Hypothalamus (tissue), 51 donors: ENCODE results near the gene KHDC1.
"Not testable (repeated sequence)": the region's sequence is repeated elsewhere in the genome, so short reads cannot be mapped to it uniquely, and the experiment has no call there.

Experiments
- DNase-seq, 51 donors: peaks; one replicate each; lab custom pipeline; 2025; lab: John Stamatoyannopoulos, UW

KHDC1 gene

DNA sequence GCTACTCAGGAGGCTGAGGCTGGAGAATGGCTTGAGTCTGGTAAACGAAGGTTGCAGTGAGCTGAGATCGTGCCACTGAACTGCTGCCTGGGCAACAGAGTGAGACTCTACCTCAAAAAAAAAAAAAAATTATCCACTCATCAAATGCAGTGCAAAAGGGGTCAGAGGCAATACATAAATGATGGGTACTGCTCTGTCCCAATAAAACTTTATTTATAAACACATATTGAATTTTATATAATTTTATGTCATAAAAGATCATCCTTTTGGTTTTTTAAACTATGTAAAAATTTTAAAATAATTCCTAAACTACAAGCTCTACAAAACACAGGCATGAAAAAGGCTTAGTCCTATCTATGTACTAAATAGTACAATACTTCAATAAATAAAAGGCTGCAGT lies 10.3 kb downstream of the KHDC1 start:
- DNase-seq = no peak

DNA sequence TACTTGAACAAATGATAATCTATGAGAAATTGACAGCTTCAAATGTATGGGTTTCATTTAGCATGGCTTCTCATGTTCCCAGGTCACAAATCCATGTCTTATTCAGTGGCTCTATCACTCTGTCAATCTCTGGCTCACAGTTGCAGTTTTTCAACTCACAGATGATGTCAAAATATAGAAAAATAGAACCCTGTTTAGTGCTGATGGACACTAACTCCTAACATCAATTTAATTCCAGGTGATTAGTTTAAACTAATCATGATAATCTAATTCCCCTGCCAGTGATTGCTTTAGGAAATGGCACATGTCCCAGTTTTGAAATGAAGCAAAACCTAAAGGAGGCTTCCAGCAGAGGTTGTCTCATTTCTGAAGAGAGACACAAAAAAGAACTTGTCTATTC lies 13.0 kb downstream of the KHDC1 start:
- DNase-seq = no peak

DNA sequence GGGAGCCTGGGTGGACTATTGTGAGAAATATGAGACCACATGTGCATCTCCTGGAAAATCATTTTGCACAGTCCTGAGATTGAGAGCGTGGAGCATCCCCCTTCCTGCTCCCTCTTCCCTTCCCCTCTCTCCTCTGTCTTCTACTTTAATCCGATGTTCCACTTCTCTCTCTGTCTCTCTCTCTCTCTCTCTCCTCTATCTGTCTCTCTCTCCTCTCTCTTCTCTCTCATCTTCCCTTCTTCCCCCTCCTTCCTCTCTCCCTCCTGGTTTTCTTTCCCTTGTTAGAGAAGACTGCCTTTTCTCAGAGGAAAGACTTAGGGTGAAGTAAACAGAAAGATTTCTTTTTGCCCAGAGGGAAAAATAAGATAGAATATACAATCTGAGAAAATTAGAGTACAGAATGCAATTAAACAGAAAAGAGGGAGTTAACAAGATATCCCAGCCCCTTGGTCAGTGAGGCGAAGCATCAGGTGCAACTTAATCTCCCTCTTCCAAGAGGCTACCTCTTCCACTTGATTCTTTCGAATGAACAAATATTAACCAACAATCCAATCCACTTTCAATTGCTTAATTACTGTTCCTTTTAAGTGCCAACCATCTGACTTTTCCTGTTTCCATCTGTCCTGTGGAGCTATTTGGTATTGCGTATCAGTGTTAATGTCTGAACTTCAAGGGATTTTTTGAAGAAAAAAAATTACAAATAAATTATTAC lies 14.6 kb downstream of the KHDC1 start:
- no peak for DNase-seq

DNA sequence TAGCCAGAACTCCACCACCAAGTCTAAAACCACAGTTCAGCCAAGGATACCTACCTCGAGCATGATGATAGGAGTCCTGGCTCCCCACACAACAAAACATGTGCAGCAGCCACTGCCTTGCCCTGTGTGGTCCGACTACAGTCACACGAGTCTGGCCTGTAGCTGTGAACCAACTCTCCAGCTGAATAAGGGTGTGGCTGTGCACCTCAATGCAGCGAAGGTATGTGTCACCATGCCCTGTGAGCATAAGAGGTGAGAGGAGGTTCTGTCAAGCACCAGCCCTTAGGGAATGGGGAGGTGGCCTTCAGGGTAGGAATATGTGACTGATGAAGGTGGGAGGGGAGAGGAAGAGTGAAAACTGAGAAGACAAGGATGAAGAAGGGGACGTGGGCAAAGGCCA lies 21.0 kb downstream of the KHDC1 start:
- no peak for DNase-seq

DNA sequence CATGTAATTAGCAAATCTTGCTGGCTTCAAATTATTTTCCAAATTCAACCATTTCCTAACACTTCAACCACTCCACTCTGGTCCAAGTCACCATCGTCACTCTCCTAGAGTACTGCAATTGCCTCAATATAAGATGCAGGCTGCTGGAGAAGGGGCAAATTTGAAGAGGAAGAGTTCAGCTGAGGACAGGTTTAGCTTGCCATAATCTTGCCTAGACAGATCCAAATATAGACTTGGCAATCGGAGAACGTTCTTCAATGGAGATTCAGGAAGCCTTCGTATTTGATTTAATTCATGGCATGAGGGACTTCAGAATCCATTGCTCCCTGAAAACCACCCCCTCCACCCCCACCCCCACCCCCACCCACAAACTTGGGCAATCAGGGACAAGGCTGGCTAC lies 22.3 kb downstream of the KHDC1 start:
- no peak for DNase-seq

DNA sequence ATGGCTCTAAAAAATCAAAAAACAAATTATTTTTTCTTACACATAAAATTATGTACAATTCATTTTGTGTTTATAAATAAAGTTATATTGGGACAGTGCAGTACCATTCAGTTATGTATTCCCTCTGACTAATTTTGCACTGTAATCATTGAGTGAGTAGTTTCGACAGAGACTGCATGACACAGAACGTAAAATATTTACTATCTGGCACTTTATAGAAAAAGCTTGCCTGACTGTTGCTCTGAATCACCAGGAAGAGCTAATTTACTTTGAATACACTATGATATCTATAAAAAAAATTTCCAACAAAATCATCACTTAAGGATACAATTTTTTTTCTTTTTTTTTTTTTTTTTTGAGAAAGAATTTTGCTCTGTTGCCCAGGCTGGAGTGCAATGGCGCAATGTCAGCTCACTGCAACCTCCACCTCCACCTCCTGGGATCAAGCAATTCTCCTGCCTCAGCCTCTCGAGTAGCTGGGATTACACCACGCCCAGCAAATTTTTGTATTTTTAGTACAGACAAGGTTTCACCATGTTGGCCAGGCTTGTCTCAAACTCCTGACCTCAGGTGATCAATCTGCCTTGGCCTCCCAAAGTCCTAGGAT lies 26.7 kb downstream of the KHDC1 start:
- DNase-seq = no peak

DNA sequence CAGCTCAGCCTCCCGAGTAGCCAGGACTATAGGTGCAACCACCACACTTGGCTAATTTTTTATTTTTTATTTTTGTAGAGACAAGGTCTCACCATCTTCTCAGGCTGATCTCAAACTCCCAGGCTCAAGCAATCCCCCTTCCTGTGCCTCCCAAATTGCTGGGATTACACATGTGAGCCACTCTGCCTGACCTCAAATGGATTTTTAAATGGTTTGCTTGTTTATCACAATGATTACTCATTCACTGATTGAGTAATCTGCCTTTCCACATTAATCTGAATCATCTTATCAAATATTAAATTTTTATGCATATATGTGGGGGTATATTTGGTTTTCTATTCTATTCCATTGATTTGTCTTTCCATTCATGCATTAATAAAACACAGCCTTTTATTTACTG lies 28.3 kb downstream of the KHDC1 start:
- DNase-seq = no peak

DNA sequence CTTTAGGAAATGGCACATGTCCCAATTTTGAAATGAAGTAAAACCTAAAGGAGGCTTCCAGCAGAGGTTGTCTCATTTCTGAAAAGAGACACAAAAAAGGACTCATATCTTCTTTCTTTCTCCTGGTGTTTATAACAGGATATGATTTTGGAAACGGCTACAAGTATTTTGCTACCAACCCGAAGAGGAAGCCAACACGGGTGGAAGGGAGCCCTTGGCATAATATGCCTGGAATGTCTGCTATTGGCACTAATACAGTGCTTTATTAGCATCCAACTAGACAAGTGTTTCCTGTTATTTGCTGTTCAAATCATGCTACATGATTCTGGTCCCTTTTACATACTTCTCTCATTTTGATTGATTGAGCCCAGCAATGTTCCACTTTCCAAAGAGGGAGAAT lies 29.0 kb downstream of the KHDC1 start:
- not testable (repeated sequence) for DNase-seq

DNA sequence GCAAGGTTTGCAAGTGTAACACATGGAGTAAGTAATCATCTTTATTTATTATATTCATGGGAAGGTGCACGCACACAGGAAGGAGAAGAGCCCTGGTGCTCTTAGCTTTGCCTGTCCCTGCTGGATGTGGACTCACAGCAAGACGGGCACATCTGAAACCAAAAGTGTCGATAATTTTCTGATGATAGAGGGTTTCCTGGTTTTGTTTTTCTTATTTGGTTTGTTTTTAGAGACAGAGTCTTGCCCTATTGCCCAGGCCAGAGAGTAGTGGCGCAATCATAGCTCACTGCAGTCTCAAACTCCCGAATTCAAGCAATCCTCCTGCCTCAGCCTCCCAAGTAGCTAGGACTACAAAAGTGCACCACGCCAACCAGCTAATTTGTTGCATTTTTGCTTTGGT lies 29.9 kb downstream of the KHDC1 start:
- no peak for DNase-seq

DNA sequence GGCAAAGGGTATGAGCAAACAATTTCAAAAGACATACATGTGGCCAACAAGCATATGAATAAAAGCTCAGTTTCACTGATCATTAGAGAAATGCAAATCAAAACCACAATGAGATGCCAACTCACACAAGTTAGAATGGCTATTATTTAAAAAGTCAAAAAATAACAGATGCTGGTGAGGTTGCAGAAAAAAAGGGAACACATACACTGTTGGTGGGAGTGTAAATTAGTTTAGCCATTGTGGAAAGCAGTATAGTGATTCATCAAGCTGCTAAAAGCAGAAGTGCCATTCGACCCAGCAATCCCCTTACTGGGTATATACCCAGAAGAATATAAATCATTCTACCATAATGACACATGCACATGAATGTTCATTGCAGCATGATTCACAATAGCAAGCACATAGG lies 31.0 kb downstream of the KHDC1 start:
- no peak for DNase-seq

DNA sequence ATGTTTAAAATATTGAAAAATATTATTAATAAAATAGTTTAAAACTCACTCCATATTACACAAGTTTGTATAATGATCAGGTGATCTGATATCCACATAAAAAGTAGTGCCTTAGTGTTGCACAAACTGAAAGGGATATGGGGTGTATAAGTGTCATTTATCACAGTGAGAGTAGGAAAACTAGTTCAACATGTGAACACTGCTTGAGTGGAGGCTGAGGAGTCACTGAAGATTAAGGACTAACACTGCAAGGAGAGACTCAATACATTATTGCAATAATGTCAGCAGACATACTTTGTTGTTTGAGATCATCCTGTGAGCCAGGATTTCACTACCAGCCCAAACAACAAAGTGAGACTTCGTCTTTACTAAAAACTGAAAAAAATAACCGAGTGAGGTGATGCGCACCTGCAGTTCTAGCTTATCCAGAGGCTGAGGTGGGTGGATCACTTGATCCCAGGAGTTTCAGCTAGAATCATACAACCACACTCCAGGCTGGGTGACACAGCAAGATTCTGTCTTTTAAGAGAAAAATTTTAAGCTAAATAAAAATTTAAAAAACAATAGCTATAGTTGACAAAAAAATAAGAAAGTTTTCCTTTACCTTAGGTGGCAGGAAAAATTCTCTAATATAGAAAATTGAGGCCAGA lies 35.3 kb downstream of the KHDC1 start:
- no peak for DNase-seq

DNA sequence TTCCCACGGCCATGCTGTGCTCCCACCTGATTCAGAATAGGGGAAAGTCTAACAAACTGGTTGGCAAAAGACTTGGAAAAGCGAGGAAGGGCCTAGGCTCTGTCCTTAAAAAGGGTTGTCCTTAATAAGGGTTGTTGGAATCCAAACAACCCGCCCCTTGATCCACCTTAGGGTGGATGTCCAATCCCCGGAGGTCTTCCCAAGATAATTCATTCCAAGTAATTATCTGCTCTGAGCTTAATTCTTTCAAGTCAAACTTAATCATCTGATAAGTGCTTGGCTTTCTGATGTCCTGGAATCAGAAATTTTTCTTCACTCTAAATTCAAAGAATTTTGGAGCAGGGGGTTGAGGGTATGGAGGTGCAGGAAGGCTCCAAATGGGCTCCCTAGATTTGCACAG lies 37.6 kb downstream of the KHDC1 start, which contains the start of gene KHDC1L:
Gene KHDC1L (minus strand): TSS at position 101 of the 400 bp plus-strand sequence. CDS start 88 bp downstream, at position 13.
- DNase-seq = no peak

DNA sequence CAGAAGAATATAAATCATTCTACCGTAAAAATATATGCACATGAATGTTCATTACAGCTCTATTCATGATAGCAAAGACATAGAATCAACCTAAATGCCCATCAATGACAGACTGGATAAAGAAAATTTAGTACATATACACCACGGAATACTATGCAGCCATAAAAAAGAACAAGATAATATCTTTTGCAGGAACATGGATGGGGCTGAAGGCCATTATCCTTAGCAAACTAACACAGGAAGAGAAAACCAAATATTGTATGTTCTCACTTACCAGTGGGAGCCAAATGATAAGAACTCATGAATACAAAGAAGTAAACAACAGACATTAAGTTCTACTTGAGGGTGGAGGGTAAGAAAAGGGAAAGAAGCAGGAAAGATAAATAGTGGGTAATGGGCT lies 46.1 kb downstream of the KHDC1 start:
- DNase-seq = no peak

DNA sequence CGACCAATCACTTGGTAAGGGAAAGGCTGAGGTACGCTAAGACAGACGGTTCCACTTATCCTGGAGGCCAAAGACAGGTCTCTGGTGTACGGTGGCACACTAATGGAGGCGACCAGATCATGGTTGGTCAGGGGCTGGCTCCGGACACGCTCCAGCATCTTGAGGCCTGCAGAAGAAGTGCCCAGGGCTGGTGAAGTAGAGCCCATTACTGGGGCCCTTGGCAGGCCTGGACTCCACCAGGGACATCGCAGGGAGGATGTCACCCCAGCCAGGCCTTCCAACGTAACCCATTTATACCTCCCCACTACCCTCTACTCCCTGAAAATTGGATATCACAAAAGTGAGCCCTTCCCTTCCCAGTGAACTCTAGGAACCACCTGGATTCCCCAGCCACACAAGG lies 53.9 kb downstream of the KHDC1 start:
- no peak for DNase-seq

DNA sequence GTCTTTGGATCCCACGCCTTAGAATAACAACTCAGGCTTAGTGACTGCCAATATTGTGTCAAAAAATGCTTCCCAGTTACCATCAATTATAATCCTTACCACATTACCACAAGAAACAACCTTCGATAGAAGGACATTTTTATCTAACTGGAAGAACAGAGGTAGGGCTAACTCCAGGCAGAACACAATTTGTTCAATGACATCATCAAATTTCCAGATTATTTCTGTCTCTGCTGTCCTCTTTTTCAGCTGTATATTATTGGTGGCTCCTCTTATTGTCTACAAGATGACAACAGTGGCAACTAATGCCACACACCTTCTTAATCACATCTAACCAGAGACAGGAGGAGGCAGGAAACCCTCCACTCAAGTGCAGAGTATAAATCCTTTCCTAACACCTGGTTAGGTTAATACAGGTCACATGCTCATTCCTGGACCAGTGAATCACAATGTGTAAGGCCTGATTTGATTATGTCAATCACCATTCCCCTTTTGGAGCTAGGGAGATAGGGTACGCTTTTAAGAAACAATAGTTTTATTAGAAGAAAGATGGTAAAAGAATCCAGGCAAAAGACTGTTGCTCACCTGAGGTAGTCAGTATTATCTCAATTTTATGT lies 55.7 kb downstream of the KHDC1 start:
- no peak for DNase-seq

DNA sequence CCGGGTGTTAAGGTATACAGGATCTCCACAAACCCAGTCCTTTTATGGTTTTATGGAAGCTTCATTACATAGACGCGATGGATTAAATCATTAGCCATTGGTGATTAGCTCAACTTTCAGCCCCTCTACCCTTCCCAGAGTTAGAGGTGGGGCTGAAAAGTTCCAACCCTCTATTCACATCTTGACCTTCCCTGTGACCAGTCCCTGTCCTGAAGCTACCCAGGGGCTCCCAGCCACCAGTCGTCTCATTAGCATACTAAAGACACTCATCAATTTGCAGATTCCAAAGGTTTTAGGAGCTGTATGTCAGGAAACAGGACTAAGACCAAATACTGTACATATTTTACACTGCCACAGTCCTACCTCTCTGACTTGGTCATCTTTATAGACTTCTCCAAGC lies 58.7 kb downstream of the KHDC1 start:
- no peak for DNase-seq

DNA sequence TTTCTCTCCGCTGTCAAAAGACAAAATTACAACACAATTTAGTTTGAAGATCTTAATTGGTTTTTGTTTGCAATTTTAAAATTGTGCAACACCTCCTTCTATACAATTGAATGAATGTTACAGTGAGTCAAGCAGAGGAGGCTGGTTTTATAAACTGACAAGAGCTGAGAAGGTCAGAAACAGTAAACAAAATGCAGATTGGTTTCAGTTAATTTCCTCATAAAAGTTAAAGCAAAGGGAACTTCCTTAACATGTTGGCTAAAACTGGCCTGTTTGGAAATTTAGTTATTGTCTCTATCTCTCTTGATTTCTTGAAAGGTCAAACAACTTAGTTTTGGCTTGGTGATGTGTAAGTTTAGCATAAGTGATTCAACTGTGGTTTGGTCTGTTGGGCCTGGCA lies 59.9 kb downstream of the KHDC1 start:
- DNase-seq = no peak

DNA sequence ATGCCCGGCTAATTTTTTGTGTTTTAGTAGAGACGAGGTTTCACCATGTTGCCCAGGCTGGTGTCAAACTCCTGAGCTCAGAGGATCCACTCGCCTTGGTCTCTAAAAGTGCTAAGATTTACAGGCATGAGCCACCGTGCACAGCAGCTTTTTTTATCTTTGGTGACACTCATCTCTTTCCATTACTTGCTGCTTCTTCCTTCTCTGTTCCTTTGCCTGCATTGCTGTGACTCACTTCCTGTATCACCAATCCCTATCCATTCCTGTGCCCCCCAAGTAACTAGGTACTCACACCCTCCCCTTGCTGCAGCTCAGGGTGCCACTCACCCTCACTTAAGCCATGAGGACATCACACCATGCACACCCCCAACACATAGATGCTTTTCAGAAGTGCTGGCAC lies 62.3 kb downstream of the KHDC1 start:
- no peak for DNase-seq

DNA sequence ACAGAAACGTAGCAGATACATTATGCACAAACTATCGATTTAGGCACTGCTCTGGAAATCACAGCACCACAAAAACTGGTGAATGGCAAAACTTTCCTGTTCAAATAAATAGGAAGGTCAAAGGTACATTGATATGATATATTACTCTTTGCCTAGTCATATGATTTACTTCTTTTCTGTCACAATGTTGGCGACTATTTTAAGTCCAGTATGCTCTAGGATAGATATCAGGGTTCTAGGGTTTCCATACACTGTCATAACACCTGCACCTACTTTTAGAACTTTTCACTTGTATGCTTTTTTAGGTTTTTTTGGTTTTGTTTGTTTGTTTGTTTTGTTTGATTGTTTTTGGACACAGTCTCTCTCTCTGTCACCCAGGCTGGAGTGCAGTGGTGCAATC lies 62.7 kb downstream of the KHDC1 start:
- DNase-seq = no peak

DNA sequence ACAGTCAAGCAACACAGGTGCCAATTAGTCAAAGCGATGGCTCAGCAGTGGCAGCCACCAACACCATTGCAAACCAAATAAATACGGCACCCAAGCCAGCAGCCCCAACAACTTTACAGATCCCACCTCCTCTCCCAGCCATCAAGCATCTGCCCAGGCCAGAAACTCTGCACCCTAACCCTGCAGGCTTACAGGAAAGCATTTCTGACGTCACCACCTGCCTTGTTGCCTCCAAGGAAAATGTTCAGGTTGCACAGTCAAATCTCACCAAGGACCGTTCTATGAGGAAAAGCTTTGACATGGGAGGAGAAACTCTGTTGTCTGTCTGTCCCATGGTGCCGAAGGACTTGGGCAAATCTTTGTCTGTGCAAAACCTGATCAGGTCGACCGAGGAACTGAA lies 68.3 kb downstream of the KHDC1 start:
- no peak for DNase-seq

DNA sequence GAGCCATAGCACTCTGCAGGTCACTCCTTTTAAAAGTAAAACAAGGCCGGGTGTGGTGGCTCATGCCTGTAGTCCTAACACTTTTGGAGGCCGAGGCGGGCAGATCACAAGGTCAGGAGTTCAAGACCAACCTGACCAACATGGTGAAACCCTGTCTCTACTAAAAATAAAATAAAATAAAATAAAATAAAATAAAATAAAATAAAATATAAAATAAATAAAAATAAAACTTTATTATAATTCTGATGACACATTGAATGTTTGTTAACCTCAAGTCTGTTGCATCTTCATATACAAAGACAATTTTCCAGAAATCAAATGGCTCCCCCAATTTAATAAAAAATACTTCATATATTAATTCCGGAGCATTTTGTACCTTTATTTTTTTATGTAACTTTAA lies 69.7 kb downstream of the KHDC1 start:
- DNase-seq = not testable (repeated sequence)
